Activated CD8-positive, alpha-beta T cell treated with anti-CD3 and anti-CD28 coated beads, Interleukin-2, amount 10 ng/mL, durations not matched to agents 7 days and 5 days (primary cell): ENCODE data around the gene NOL4L. TPM values are rescaled to one million over a fixed set of nuclear protein-coding genes. Genes with fewer than 3 reads are reported as not detected.

ENCODE experiments used
- ATAC-seq: fragments of 150-1000 bp; cut with Tn5 transposase; one replicate; pipeline ENCODE4 v1.10.0; 2021; ENCODE audit warnings: moderate library complexity
- CTCF ChIA-PET: fragments of 350-600 bp; sonication (Branson Sonifier 250); formaldehyde crosslinking; loops from one replicate; lab custom pipeline; 2021; ENCODE audit warnings: antibody characterized with exemption; lab: Charles Lee
- POLR2A ChIA-PET: fragments of 350-600 bp; sonication (Branson Sonifier 250); formaldehyde crosslinking; loops from one replicate; lab custom pipeline; 2021; ENCODE audit warnings: antibody characterized with exemption; lab: Charles Lee
- DNase-seq: peaks from one replicate; pipeline ENCODE4 v3.0.0-alpha.2; 2020
- H3K27ac Mint-ChIP-seq: one replicate; pipeline ENCODE4 v1.8.0; 2021; ENCODE audit warnings: mild to moderate bottlenecking, mixed read lengths
- H3K27me3 Mint-ChIP-seq: one replicate; pipeline ENCODE4 v1.8.0; 2021; ENCODE audit warnings: low read depth, mixed read lengths
- H3K36me3 Mint-ChIP-seq: one replicate; pipeline ENCODE4 v1.8.0; 2021; ENCODE audit warnings: low read depth, mixed read lengths
- H3K4me1 Mint-ChIP-seq: one replicate; pipeline ENCODE4 v1.8.0; 2021; ENCODE audit warnings: low read depth, mixed read lengths
- H3K4me3 Mint-ChIP-seq: one replicate; pipeline ENCODE4 v1.8.0; 2021; ENCODE audit warnings: mild to moderate bottlenecking, mixed read lengths
- H3K9me3 Mint-ChIP-seq: one replicate; pipeline ENCODE4 v1.8.0; 2022; ENCODE audit warnings: mixed read lengths; ENCODE audit not compliant: insufficient read depth
- total RNA-seq, 2 experiments: library from RNA; stranded (reverse); gene quantifications; one replicate each; pipeline ENCODE4 v1.2.3, GENCODE V29; 2021

The NOL4L gene
- total RNA-seq, 2 experiments from 2014 or later: 22.2 to 24.5 TPM

DNA sequence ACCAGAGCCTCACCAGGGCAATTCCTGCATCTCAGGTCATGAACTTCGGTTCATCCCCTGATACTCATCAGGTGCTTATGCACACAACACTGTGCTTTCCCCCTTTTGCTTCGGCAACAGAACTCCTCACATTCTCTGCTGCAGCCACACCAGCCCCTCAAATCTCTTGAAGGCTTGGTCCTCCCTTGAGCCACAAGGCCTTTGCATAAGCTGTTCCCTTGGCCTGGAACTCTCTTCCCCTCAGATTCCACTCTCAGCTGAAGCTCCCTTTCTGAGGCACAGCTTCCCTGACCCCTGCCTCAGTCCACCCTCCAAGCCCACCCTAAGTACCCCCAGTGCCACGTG, 76.4 kb downstream of the NOL4L start:
- peaks cover 51% of the 10 kb centered on the region for H3K36me3 Mint-ChIP-seq
- no peaks in the 10 kb centered on the region for H3K9me3 Mint-ChIP-seq
- CTCF ChIA-PET: interaction anchor here (0.8 to 5.1 kb wide), 9 partner anchors 11 to 176 kb away, joined by 3 to 30 read pairs (median 5); partner anchors contain the start of gene C20orf203
- H3K4me3 Mint-ChIP-seq: peak overlapping the region; percentile 8
- DNase-seq: no peak
- POLR2A ChIA-PET: interaction anchor here (0.6 to 1.8 kb wide), 7 partner anchors 17 to 276 kb away, joined by 3 to 5 read pairs (median 3); no protein-coding TSS in a partner anchor
- peak overlapping the region; percentile 80 for H3K27ac Mint-ChIP-seq
- ATAC-seq: no peak
- H3K4me1 Mint-ChIP-seq: peaks cover 76% of the 10 kb centered on the region
- H3K27me3 Mint-ChIP-seq: no peaks in the 10 kb centered on the region

DNA sequence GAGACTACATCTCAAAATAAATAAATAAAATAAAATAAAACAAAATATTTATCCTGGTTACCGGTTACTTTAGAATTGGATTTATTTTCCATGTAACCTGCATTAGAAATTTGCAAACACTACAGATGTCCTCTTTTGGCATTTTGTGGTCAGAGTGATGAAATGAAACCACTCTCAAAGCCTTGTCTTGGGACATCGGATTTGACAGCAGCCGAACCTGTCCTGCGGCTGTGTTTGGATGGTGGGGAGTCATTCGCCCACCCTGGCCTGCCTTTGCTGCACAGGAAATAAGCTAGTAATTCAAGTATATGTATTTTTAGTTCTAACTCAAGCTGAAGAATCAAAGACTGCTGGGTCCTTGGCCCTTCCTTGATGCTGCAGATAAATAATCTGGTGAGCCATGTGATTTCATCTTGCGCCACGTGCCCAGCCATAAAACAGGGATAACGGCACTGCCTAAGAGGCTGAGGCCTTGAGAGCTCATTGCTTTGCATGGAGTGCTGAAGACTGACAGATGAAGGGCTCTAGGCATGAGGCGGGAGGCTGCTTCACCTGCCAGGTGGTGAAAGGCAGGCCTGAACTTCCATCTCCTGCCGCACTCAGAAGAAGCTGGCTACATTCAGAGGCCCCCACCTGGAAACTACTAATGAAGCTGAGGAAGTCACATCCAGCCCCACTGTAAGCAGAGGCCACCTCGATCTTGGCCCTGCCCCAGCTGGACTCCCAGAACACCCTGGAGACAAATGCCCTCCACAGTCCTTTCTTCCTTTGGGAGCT, 76.9 kb downstream of the NOL4L start:
- peak overlapping the region; percentile 80 for H3K27ac Mint-ChIP-seq
- no peaks in the 10 kb centered on the region for H3K9me3 Mint-ChIP-seq
- ChIA-PET POLR2A (interaction anchor here (0.6 to 1.8 kb wide), 6 partner anchors 17 to 275 kb away, joined by 3 to 5 read pairs (median 3); no protein-coding TSS in a partner anchor), CTCF (interaction anchor here (0.8 to 5.1 kb wide), 9 partner anchors 11 to 175 kb away, joined by 3 to 30 read pairs (median 5); partner anchors contain the start of gene C20orf203)
- peaks cover 49% of the 10 kb centered on the region for H3K36me3 Mint-ChIP-seq
- no peaks in the 10 kb centered on the region for H3K27me3 Mint-ChIP-seq
- ATAC-seq (no peak), DNase-seq (no peak)
- H3K4me1 Mint-ChIP-seq: peaks cover 73% of the 10 kb centered on the region
- H3K4me3 Mint-ChIP-seq: no peak overlapping the region

DNA sequence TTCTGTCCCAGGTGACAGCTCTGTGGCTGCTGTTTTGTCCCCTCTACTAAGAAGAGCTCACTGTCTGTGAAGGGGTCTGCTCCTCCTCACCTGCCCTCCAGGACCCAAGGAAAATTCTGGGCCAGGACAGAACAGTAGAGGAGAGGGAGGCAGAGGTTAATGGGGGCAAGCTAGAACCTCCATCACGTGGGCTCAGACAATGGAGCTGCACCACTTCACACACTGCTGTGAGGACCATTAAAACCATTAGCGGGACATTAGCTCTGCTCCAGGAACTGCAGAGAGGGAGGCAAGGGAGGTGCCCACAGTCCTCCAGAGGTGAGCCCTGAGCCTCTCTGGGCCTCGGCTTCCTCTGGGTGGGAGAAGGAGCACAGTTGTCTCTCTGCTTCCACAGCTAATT, 78.4 kb downstream of the NOL4L start:
- peaks cover 44% of the 10 kb centered on the region for H3K36me3 Mint-ChIP-seq
- ATAC-seq: no peak
- H3K4me3 Mint-ChIP-seq: no peak overlapping the region
- H3K27me3 Mint-ChIP-seq: no peaks in the 10 kb centered on the region
- H3K27ac Mint-ChIP-seq: peak overlapping the region; percentile 20
- POLR2A ChIA-PET: interaction anchor here (0.8 to 1.1 kb wide), 2 partner anchors 11 to 33 kb away, joined by 3 to 4 read pairs; no protein-coding TSS in a partner anchor
- peaks cover 61% of the 10 kb centered on the region for H3K4me1 Mint-ChIP-seq
- DNase-seq: no peak
- no peaks in the 10 kb centered on the region for H3K9me3 Mint-ChIP-seq
- CTCF ChIA-PET: interaction anchor here (1.2 to 3.4 kb wide), 4 partner anchors 9 to 146 kb away, joined by 3 to 14 read pairs (median 4); no protein-coding TSS in a partner anchor

- H3K4me3 Mint-ChIP-seq: no peak overlapping the region
- POLR2A ChIA-PET: no interaction called here
- H3K27me3 Mint-ChIP-seq: no peaks in the 10 kb centered on the region
- no peaks in the 10 kb centered on the region for H3K9me3 Mint-ChIP-seq
- peaks cover 45% of the 10 kb centered on the region for H3K36me3 Mint-ChIP-seq
- ATAC-seq (no peak), DNase-seq (no peak)
- H3K27ac Mint-ChIP-seq: peak overlapping the region; percentile 8
- H3K4me1 Mint-ChIP-seq: peaks cover 53% of the 10 kb centered on the region
- CTCF ChIA-PET: interaction anchor here (1.2 to 1.5 kb wide), 3 partner anchors 9 to 147 kb away, joined by 3 to 5 read pairs (median 3); no protein-coding TSS in a partner anchor
Measured at GRCh38 chr20:32505723-32506473, 79.2 kb downstream of the NOL4L start.

DNA sequence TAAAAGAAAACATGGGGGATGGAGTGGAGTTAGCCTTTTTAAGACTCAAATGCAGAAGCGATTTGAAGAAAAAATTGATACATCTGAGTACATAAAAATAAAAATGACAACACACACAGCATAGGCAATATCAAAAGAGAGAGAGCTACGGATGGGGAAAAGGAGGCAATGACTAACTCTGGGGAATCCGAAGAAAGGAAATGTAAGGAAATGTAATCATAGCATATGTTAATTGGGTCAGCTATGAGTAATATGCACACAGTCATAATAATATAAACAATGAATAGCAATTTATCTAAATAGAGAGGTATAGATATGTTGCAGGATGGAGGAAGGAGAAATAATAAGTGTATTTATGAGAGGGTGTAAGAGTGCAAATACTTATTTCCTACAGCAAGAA, 83.4 kb downstream of the NOL4L start:
- Mint-ChIP-seq H3K36me3 (peaks cover 24% of the 10 kb centered on the region), H3K4me3 (no peak overlapping the region), H3K27me3 (no peaks in the 10 kb centered on the region), H3K27ac (no peak overlapping the region), H3K4me1 (peaks cover 17% of the 10 kb centered on the region), H3K9me3 (no peaks in the 10 kb centered on the region)
- POLR2A ChIA-PET: no interaction called here
- DNase-seq (no peak), ATAC-seq (no peak)
- CTCF ChIA-PET: interaction anchor here (1.3 to 1.4 kb wide), 2 partner anchors 19 to 151 kb away, joined by 4 to 6 read pairs; no protein-coding TSS in a partner anchor

DNA sequence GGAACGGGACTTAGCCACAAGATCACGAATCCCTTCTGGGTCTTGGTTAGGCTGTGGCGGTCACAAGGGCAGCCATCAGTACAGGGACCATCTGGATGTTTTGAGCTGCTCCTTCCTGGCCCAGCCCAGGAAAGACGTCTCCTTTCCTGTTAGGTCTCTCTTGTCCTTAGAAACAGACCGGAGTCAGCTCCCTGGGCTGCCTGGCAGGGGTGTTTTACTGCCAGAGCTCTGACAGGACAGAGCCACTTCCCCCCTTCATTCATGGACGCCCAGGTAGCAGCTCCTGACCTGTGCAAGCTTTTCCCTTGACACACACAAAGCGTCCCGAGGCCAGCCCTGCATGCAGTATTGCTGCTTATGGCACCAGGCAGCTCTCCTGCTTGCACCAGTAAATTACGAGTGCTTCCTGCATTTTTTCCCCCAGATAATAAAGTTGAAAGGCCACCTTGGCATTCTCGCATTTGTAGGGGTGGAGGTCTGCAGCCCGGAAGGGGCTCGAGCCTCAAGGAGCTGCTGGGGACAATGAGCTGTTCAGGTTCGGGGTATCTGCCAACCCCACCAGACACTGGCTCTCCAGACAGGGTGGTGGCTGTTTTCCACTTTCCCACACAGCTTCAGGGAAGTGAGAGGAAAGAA, 87.4 kb downstream of the NOL4L start:
- Mint-ChIP-seq H3K27me3 (no peaks in the 10 kb centered on the region), H3K4me3 (no peak overlapping the region), H3K9me3 (no peaks in the 10 kb centered on the region), H3K27ac (no peak overlapping the region), H3K4me1 (peaks cover 4% of the 10 kb centered on the region), H3K36me3 (peaks cover 13% of the 10 kb centered on the region)
- ChIA-PET POLR2A (interaction anchor here (0.6 to 0.9 kb wide), 2 partner anchors 36 to 642 kb away, joined by 3 to 5 read pairs; no protein-coding TSS in a partner anchor), CTCF (interaction anchor here (0.9 to 2.2 kb wide), 7 partner anchors 11 to 176 kb away, joined by 3 to 13 read pairs (median 3); partner anchors contain the start of gene C20orf203)
- ATAC-seq: no peak
- DNase-seq: no peak

GRCh38 chr20:32496811-32497533, 88.2 kb downstream of the NOL4L start:
- Mint-ChIP-seq H3K4me1 (peaks cover 4% of the 10 kb centered on the region), H3K36me3 (peaks cover 17% of the 10 kb centered on the region), H3K27me3 (no peaks in the 10 kb centered on the region), H3K9me3 (no peaks in the 10 kb centered on the region), H3K27ac (no peak overlapping the region), H3K4me3 (no peak overlapping the region)
- CTCF ChIA-PET: interaction anchor here (1.1 to 2.2 kb wide), 5 partner anchors 12 to 161 kb away, joined by 3 to 13 read pairs (median 3); no protein-coding TSS in a partner anchor
- ATAC-seq: no peak
- no peak for DNase-seq
- POLR2A ChIA-PET: interaction anchor here (0.6 kb wide), 1 partner anchor 643 kb away, joined by 5 read pairs; no protein-coding TSS in a partner anchor

DNA sequence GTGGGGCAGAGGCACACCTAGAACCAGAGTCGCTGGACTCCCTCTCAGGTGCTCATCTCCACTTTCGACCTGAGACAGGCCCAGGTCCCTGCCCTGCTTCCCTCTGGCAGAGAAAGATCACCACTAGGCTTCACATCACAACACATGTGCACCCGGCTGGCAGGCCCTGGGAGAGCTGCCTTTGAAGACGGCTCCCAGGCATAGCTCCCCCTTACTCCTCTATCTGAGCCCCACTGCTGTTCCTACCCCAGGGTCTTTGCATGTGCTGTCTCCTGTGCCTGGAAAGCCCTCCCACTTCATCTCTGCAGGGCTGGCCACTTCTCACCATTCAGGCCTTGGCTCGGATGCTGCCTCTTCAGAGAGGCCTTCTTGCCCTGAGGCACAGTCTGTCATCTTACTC, 89.2 kb downstream of the NOL4L start:
- DNase-seq: no peak
- Mint-ChIP-seq H3K9me3 (no peaks in the 10 kb centered on the region), H3K4me1 (peaks cover 4% of the 10 kb centered on the region), H3K4me3 (no peak overlapping the region), H3K27ac (no peak overlapping the region), H3K36me3 (peaks cover 19% of the 10 kb centered on the region), H3K27me3 (no peaks in the 10 kb centered on the region)
- ATAC-seq: no peak
- CTCF ChIA-PET: interaction anchor here (2.1 kb wide), 1 partner anchor 157 kb away, joined by 12 read pairs; no protein-coding TSS in a partner anchor
- POLR2A ChIA-PET: no interaction called here

DNA sequence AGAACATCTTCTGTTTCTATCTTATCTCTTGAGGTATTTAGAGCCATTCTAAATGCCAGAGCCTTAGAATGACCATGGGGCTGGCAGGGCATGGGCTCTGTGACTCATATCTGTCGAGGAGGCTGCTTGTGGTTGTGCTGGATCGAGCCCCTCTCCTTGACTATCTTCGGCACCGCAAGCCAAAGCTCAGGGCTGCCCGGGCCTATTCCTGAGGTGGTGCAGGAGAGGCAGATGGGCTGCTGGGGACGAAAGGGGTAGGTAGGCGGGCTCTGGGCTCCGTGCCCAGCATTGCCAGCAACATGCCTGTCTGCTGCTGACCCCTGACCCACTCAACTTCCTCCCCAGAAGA, 89.9 kb downstream of the NOL4L start:
- Mint-ChIP-seq H3K27ac (no peak overlapping the region), H3K4me3 (no peak overlapping the region), H3K4me1 (peaks cover 4% of the 10 kb centered on the region), H3K36me3 (peaks cover 22% of the 10 kb centered on the region), H3K27me3 (no peaks in the 10 kb centered on the region), H3K9me3 (no peaks in the 10 kb centered on the region)
- POLR2A ChIA-PET: no interaction called here
- CTCF ChIA-PET: no interaction called here
- ATAC-seq (no peak), DNase-seq (no peak)

- H3K27ac Mint-ChIP-seq: peak overlapping the region; percentile 14
- CTCF ChIA-PET: no interaction called here
Measured at GRCh38 chr20:32494483-32495216, 90.5 kb downstream of the NOL4L start.

More at GRCh38 chr20:32494483-32495216, 90.5 kb downstream of the NOL4L start:
- Mint-ChIP-seq H3K4me3 (no peak overlapping the region), H3K36me3 (peaks cover 22% of the 10 kb centered on the region), H3K9me3 (no peaks in the 10 kb centered on the region), H3K27me3 (no peaks in the 10 kb centered on the region), H3K4me1 (peaks cover 4% of the 10 kb centered on the region)
- ATAC-seq (no peak), DNase-seq (no peak)
- POLR2A ChIA-PET: no interaction called here
